Nephron (organoid): ENCODE data around the gene NKD2.
A peak's percentile ranks its signal among the peaks of the same experiment; 100 is the strongest.

Experiments used
- H3K27ac Mint-ChIP-seq, 3 experiments: 2 replicates each; pipeline ENCODE4 v1.8.0; 2020; ENCODE audit warnings: mixed read lengths in 3 of 3, mild to moderate bottlenecking in 2 of 3, moderate library complexity in 1 of 3
- H3K27me3 Mint-ChIP-seq: 2 replicates; pipeline ENCODE4 v1.8.0; 2021; ENCODE audit warnings: low read depth, mild to moderate bottlenecking, moderate library complexity, mixed read lengths
- H3K36me3 Mint-ChIP-seq: 2 replicates; pipeline ENCODE4 v1.8.0; 2020; ENCODE audit warnings: low read depth, mixed read lengths
- H3K4me1 Mint-ChIP-seq: 2 replicates; pipeline ENCODE4 v1.8.0; 2020; ENCODE audit warnings: mixed read lengths
- H3K4me3 Mint-ChIP-seq, 3 experiments: 2 replicates each; pipeline ENCODE4 v1.8.0; 2020; ENCODE audit warnings: mild to moderate bottlenecking in 3 of 3, mixed read lengths in 3 of 3, moderate library complexity in 2 of 3
- H3K9me3 Mint-ChIP-seq: 2 replicates; pipeline ENCODE4 v1.8.0; 2020; ENCODE audit warnings: mixed read lengths
- TF ChIP-seq, protein P1 (sequence below), 3 experiments: fragments of 200-600 bp; sonication (generic); IDR thresholded peaks; one replicate each; pipeline ENCODE4 v1.5.0; 2021; ENCODE audit warnings: antibody characterized with exemption in 3 of 3; ENCODE audit not compliant: unreplicated experiment in 3 of 3

The NKD2 gene

DNA sequence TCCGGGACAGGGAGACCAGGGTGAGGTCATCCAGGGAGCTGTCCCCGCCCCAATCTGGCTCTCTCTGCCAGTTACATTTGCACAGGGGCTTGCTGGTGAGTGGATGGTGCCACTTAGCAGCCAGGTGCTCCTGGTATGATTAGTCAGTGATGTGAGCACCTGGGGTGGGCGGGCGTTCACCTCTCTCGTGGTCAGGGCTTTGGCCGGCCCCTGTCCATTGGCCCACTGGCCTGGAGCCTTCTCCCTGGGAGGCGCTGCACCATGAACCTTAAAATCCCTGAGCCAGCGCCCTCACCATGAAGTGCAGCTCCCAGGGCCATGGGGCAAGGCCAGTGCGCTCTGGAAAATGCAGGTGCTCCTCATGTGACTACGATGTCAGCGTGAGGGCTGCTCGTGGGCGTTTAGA, 2.0 kb downstream of the NKD2 start:
- Mint-ChIP-seq H3K9me3 (no peaks in the 10 kb centered on the region), H3K36me3 (no peaks in the 10 kb centered on the region), H3K4me1 (peaks cover 14% of the 10 kb centered on the region), H3K27ac (no peak overlapping the region), H3K27me3 (peaks cover 56% of the 10 kb centered on the region), H3K4me3 (peak overlapping the region; percentile 77 to 80 (median 77))
- TF ChIP-seq, protein P1, sequence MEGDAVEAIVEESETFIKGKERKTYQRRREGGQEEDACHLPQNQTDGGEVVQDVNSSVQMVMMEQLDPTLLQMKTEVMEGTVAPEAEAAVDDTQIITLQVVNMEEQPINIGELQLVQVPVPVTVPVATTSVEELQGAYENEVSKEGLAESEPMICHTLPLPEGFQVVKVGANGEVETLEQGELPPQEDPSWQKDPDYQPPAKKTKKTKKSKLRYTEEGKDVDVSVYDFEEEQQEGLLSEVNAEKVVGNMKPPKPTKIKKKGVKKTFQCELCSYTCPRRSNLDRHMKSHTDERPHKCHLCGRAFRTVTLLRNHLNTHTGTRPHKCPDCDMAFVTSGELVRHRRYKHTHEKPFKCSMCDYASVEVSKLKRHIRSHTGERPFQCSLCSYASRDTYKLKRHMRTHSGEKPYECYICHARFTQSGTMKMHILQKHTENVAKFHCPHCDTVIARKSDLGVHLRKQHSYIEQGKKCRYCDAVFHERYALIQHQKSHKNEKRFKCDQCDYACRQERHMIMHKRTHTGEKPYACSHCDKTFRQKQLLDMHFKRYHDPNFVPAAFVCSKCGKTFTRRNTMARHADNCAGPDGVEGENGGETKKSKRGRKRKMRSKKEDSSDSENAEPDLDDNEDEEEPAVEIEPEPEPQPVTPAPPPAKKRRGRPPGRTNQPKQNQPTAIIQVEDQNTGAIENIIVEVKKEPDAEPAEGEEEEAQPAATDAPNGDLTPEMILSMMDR (IDR thresholded peaks at IDR 0.05; ENCODE audit: unreplicated experiment in 3 of 3): no peak

DNA sequence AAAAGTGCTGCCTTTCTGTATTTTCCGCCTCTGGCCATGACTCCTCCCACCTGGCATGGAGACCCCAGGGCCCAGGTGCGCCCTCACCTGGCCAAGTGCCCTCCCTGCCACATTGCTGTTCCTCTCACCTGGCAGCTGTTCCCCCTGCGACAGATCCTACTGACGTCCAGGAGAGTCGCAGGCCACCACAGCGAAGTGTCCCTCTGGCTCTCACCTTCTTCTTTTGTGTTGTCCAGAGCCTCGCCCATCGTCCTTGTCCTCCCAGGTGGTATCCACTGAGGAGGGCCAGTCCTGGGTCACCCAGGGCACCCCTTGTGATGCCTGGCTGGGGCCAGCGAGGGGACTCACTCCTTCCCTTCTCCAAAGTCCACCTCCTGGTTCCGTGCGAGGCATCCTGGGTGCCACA, 2.6 kb downstream of the NKD2 start:
- peak overlapping the region; percentile 60 to 80 (median 71) for H3K4me3 Mint-ChIP-seq
- H3K9me3 Mint-ChIP-seq: no peaks in the 10 kb centered on the region
- peaks cover 50% of the 10 kb centered on the region for H3K27me3 Mint-ChIP-seq
- H3K36me3 Mint-ChIP-seq: no peaks in the 10 kb centered on the region
- TF ChIP-seq, protein P1 (IDR thresholded peaks at IDR 0.05; ENCODE audit: unreplicated experiment in 3 of 3): peak; percentile 25 to 48 (median 46)
- H3K27ac Mint-ChIP-seq: no peak overlapping the region
- H3K4me1 Mint-ChIP-seq: peaks cover 10% of the 10 kb centered on the region

DNA sequence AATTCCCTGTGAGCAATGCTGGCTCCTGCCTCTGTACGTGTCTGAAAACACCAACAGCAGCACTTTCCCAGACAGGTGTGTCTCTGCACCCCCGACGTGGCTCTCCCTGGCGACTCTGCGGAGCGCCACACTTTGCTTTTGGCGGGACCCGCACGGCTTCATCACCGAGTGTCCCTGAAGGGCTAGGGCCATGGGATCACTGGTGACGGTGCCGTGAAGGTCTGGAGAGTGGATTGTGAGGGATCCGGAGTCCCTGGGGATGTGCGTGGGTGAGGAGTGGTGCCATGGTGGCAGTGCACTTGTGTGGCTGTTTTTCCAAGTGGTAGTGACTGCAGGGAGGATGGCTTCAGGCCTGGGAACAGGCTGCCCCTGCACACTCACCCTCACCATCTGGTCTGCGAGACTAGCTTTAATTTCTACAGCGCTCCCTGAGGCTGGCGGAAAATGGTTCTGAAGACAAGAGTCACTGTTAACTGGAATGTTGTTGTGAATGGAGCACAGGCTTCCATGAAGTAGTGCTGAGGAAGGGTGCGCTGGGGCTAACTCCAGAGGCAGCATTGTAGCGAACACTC, 3.2 kb downstream of the NKD2 start:
- peaks cover 14% of the 10 kb centered on the region for H3K4me1 Mint-ChIP-seq
- H3K27ac Mint-ChIP-seq: no peak overlapping the region
- TF ChIP-seq, protein P1 (IDR thresholded peaks at IDR 0.05; ENCODE audit: unreplicated experiment in 3 of 3): no peak
- H3K27me3 Mint-ChIP-seq: peaks cover 48% of the 10 kb centered on the region
- H3K9me3 Mint-ChIP-seq: no peaks in the 10 kb centered on the region
- peak overlapping the region in 2 of 3 experiments; percentile 25 to 28 for H3K4me3 Mint-ChIP-seq
- no peaks in the 10 kb centered on the region for H3K36me3 Mint-ChIP-seq

DNA sequence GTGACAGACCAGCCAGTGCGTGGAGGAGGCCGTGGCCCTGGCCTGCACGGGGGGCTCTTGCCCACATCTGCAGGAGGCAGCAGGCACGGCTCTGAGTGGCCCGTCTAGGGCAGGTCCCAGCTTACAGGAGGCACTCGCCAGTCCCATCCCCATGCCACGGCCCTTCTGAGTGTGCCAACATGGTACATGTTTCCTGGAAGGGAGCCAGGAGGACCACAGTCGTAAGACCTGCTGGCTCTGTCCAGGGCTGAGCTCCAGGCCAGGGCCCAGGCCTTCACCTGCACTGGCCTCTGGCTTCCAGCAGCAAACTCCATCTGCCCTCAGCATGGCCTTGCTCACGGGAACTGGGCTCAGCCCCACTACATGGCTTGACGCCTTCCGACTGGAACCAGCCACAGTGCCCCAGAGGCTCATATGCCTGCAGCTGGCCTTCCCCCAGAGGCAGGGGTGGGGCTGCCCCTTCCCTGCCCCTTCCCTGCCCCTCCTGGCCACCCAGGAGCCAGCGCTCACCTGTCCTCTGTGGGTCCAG, 3.8 kb downstream of the NKD2 start:
- no peaks in the 10 kb centered on the region for H3K36me3 Mint-ChIP-seq

DNA sequence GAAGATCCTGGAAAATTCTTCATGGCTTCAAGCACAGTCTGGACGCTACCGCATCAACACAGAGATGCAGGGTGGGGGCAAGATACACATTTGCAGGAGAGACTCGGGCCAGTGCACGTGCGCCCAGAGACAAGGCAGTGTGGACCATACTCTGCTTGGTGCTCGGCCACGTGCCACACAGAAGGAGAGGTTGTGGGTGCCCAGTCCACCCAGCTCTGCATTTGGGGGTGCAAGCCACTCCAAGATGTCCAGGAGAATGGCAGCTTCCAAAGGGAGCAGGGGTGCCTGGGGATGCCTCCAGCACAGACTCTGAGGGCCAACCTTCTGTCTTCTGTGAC, 4.3 kb downstream of the NKD2 start:
- Mint-ChIP-seq H3K4me3 (no peak overlapping the region), H3K4me1 (peaks cover 11% of the 10 kb centered on the region), H3K9me3 (no peaks in the 10 kb centered on the region), H3K27me3 (peaks cover 41% of the 10 kb centered on the region), H3K36me3 (no peaks in the 10 kb centered on the region), H3K27ac (no peak overlapping the region)
- TF ChIP-seq, protein P1 (IDR thresholded peaks at IDR 0.05; ENCODE audit: unreplicated experiment in 3 of 3): no peak

More for the DNA sequence above, 3.8 kb downstream of the NKD2 start:
- Mint-ChIP-seq H3K4me3 (no peak overlapping the region), H3K27me3 (peaks cover 43% of the 10 kb centered on the region), H3K4me1 (peaks cover 14% of the 10 kb centered on the region), H3K27ac (no peak overlapping the region), H3K9me3 (no peaks in the 10 kb centered on the region)
- TF ChIP-seq, protein P1 (IDR thresholded peaks at IDR 0.05; ENCODE audit: unreplicated experiment in 3 of 3): no peak
